Lower leg skin (tissue), 3 donors: ENCODE results near the gene CHPT1.
"Not testable (repeated sequence)": the region's sequence is repeated elsewhere in the genome, so short reads cannot be mapped to it uniquely, and the experiment has no call there.

Experiments used
- CTCF ChIP-seq, 3 donors: fragments of 450-650 bp; IDR thresholded peaks; one replicate each; pipeline ENCODE4 v1.5.1; 2016; ENCODE audit warnings: antibody characterized with exemption in 3 of 3, mild to moderate bottlenecking in 3 of 3, moderate library complexity in 2 of 3
- POLR2A ChIP-seq, 2 donors: fragments of 450-650 bp; IDR thresholded peaks; one replicate each; pipeline ENCODE4 v1.6.1; 2016 to 2017; ENCODE audit warnings: antibody characterized with exemption in 2 of 2, mild to moderate bottlenecking in 1 of 2, moderate library complexity in 1 of 2

GRCh38 chr12:101676497-101676896 lies 20.9 kb upstream of the CHPT1 start:
- not testable (repeated sequence) for TF ChIP-seq CTCF, POLR2A (IDR thresholded peaks at IDR 0.05)
